HEK293 (cell line): ENCODE data around the gene API5.

Source experiments
- EGR2 ChIP-seq: fragments of 450-650 bp; formaldehyde crosslinking; IDR thresholded peaks from 2 replicates; pipeline ENCODE4 v1.5.1; 2016; ENCODE audit warnings: low read depth, missing biosample characterization, missing genetic modification characterization
- KLF9 ChIP-seq: fragments of 450-650 bp; formaldehyde crosslinking; IDR thresholded peaks from 2 replicates; pipeline ENCODE4 v1.5.1; 2016; ENCODE audit warnings: missing biosample characterization, missing genetic modification characterization, low read depth
- SP2 ChIP-seq: fragments of 450-650 bp; formaldehyde crosslinking; IDR thresholded peaks from 2 replicates; pipeline ENCODE4 v1.5.1; 2016; ENCODE audit warnings: missing biosample characterization, missing genetic modification characterization
- ZBTB17 ChIP-seq: fragments of 450-650 bp; formaldehyde crosslinking; IDR thresholded peaks from 2 replicates; pipeline ENCODE4 v1.5.1; 2016; ENCODE audit warnings: missing biosample characterization, missing genetic modification characterization
- ZEB2 ChIP-seq: fragments of 450-650 bp; formaldehyde crosslinking; IDR thresholded peaks from 2 replicates; pipeline ENCODE4 v1.5.1; 2016; ENCODE audit warnings: missing biosample characterization, missing genetic modification characterization
- ZNF132 ChIP-seq: fragments of 450-650 bp; formaldehyde crosslinking; IDR thresholded peaks from 2 replicates; pipeline ENCODE4 v1.5.1; 2017; ENCODE audit warnings: missing biosample characterization, missing genetic modification characterization, borderline replicate concordance
- ZNF175 ChIP-seq: fragments of 450-650 bp; formaldehyde crosslinking; IDR thresholded peaks from 2 replicates; pipeline ENCODE4 v1.5.1; 2016; ENCODE audit warnings: missing biosample characterization, missing genetic modification characterization
- ZNF292 ChIP-seq: fragments of 450-650 bp; formaldehyde crosslinking; IDR thresholded peaks from 2 replicates; pipeline ENCODE4 v1.5.1; 2016; ENCODE audit warnings: low read depth, missing biosample characterization, missing genetic modification characterization, borderline replicate concordance
- ZNF335 ChIP-seq: fragments of 450-650 bp; formaldehyde crosslinking; conservative IDR thresholded peaks from 2 replicates; pipeline ENCODE4 v1.5.1; 2016; ENCODE audit warnings: missing biosample characterization, missing genetic modification characterization
- ZNF37A ChIP-seq: fragments of 450-650 bp; IDR thresholded peaks from 2 replicates; pipeline ENCODE4 v1.5.1; 2018; ENCODE audit warnings: missing biosample characterization, missing genetic modification characterization
- ZNF391 ChIP-seq: fragments of 450-650 bp; formaldehyde crosslinking; IDR thresholded peaks from 2 replicates; pipeline ENCODE4 v1.5.1; 2016; ENCODE audit warnings: low read depth, missing biosample characterization, missing genetic modification characterization, borderline replicate concordance
- ZNF530 ChIP-seq: fragments of 450-650 bp; formaldehyde crosslinking; IDR thresholded peaks from 2 replicates; pipeline ENCODE4 v1.5.1; 2016; ENCODE audit warnings: low read depth, missing biosample characterization, missing genetic modification characterization
- ZNF544 ChIP-seq: fragments of 450-650 bp; formaldehyde crosslinking; IDR thresholded peaks from 2 replicates; pipeline ENCODE4 v1.5.0; 2017; ENCODE audit warnings: missing biosample characterization, missing genetic modification characterization
- ZNF561 ChIP-seq: fragments of 450-650 bp; IDR thresholded peaks from 2 replicates; pipeline ENCODE4 v1.5.1; 2018; ENCODE audit warnings: missing biosample characterization, missing genetic modification characterization, borderline replicate concordance
- ZNF585B ChIP-seq: fragments of 450-650 bp; formaldehyde crosslinking; IDR thresholded peaks from 2 replicates; pipeline ENCODE4 v1.5.1; 2016; ENCODE audit warnings: missing biosample characterization, missing genetic modification characterization
- ZNF600 ChIP-seq: fragments of 450-650 bp; formaldehyde crosslinking; IDR thresholded peaks from 2 replicates; pipeline ENCODE4 v1.5.1; 2016; ENCODE audit warnings: missing biosample characterization, missing genetic modification characterization
- ZNF621 ChIP-seq: fragments of 450-650 bp; formaldehyde crosslinking; IDR thresholded peaks from 2 replicates; pipeline ENCODE4 v1.5.1; 2017; ENCODE audit warnings: missing biosample characterization, missing genetic modification characterization
- ZNF658 ChIP-seq: fragments of 450-650 bp; formaldehyde crosslinking; IDR thresholded peaks from 2 replicates; pipeline ENCODE4; 2016; ENCODE audit warnings: missing biosample characterization, missing genetic modification characterization
- ZNF76 ChIP-seq: fragments of 450-650 bp; formaldehyde crosslinking; IDR thresholded peaks from 2 replicates; pipeline ENCODE4; 2016; ENCODE audit warnings: low read depth, missing biosample characterization, missing genetic modification characterization, borderline replicate concordance
- ZNF777 ChIP-seq: fragments of 450-650 bp; formaldehyde crosslinking; IDR thresholded peaks from 2 replicates; pipeline ENCODE4 v1.5.1; 2017; ENCODE audit warnings: missing biosample characterization, missing genetic modification characterization, borderline replicate concordance
- ZNF830 ChIP-seq: fragments of 450-650 bp; IDR thresholded peaks from 2 replicates; pipeline ENCODE4 v1.5.0; 2018; ENCODE audit warnings: missing biosample characterization, missing genetic modification characterization, low read depth, mild to moderate bottlenecking, moderate library complexity
- ZSCAN30 ChIP-seq: fragments of 450-650 bp; IDR thresholded peaks from 2 replicates; pipeline ENCODE4 v1.5.1; 2018; ENCODE audit warnings: missing biosample characterization, mild to moderate bottlenecking, missing genetic modification characterization, moderate library complexity
- ZXDB ChIP-seq: fragments of 450-650 bp; formaldehyde crosslinking; IDR thresholded peaks from 2 replicates; pipeline ENCODE4 v1.5.1; 2016; ENCODE audit warnings: missing biosample characterization, missing genetic modification characterization
- TF ChIP-seq, protein P1 (sequence below): fragments of 450-650 bp; formaldehyde crosslinking; conservative IDR thresholded peaks from 2 replicates; pipeline ENCODE4 v1.5.1; 2016; ENCODE audit warnings: low read depth, missing biosample characterization, missing genetic modification characterization
- TF ChIP-seq, protein P2 (sequence below): IDR thresholded peaks from 2 replicates; pipeline ENCODE4 v1.6.1; 2011; ENCODE audit warnings: mild to moderate bottlenecking, low read depth, low read length, borderline replicate concordance
- TF ChIP-seq, protein P3 (sequence below): fragments of 450-650 bp; formaldehyde crosslinking; IDR thresholded peaks from 2 replicates; pipeline ENCODE4 v1.5.1; 2017; ENCODE audit warnings: missing biosample characterization, missing genetic modification characterization
- TF ChIP-seq, protein P4 (sequence below): fragments of 450-650 bp; formaldehyde crosslinking; IDR thresholded peaks from 2 replicates; pipeline ENCODE4 v1.5.1; 2016; ENCODE audit warnings: missing biosample characterization, missing genetic modification characterization
- TF ChIP-seq, protein P5 (sequence below): fragments of 450-650 bp; formaldehyde crosslinking; IDR thresholded peaks from 2 replicates; pipeline ENCODE4 v1.5.1; 2016; ENCODE audit warnings: missing biosample characterization, missing genetic modification characterization
- TF ChIP-seq, protein P6 (sequence below): fragments of 450-650 bp; formaldehyde crosslinking; IDR thresholded peaks from 2 replicates; pipeline ENCODE4 v1.5.1; 2016; ENCODE audit warnings: missing biosample characterization, missing genetic modification characterization

Gene API5

DNA sequence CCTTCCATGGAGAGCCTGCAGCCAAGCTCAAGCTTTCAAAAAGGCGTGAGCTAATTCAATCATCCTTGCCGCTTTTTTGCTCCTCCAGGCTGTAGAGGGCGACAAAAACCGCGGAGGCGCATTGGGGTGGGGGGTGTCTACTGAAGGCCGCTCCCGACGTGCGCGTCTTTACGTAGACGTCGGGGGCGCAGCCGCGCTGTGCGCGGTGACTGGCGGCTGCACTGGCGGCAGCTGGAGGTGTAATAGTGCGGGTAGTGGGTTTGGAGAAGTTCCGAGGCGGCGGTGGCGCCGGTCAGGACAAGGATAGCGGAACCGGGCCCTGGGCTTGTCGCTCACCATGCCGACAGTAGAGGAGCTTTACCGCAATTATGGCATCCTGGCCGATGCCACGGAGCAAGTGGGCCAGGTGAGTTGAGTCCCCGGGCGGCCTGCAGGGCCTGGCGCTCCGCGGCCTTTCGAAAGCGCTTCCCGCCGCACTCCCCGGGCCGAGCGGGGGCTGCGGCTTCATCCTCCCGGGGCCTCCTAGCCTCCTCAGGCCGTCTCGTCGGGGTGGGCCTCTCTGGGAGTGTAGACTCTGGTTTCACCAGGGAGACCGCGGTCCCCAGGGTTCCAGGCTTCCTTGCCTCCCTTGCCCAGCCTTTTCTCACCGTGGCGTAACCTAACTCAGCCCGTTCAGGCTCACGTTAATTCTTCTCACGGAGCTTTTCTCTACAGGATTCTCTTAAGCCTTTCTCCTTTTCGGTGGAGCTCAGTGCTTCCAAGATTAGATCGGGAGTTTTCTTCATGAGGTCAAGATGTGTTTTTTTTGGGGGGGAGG lies at the start of gene API5 (continued):
- TF ChIP-seq, protein P1, sequence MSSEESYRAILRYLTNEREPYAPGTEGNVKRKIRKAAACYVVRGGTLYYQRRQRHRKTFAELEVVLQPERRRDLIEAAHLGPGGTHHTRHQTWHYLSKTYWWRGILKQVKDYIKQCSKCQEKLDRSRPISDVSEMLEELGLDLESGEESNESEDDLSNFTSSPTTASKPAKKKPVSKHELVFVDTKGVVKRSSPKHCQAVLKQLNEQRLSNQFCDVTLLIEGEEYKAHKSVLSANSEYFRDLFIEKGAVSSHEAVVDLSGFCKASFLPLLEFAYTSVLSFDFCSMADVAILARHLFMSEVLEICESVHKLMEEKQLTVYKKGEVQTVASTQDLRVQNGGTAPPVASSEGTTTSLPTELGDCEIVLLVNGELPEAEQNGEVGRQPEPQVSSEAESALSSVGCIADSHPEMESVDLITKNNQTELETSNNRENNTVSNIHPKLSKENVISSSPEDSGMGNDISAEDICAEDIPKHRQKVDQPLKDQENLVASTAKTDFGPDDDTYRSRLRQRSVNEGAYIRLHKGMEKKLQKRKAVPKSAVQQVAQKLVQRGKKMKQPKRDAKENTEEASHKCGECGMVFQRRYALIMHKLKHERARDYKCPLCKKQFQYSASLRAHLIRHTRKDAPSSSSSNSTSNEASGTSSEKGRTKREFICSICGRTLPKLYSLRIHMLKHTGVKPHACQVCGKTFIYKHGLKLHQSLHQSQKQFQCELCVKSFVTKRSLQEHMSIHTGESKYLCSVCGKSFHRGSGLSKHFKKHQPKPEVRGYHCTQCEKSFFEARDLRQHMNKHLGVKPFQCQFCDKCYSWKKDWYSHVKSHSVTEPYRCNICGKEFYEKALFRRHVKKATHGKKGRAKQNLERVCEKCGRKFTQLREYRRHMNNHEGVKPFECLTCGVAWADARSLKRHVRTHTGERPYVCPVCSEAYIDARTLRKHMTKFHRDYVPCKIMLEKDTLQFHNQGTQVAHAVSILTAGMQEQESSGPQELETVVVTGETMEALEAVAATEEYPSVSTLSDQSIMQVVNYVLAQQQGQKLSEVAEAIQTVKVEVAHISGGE (tag by site-specific recombination) = 0 out of 2 replicates have a peak, but pooled peaks have one; percentile 6
- TF ChIP-seq ZBTB17 (tag by site-specific recombination) (no peak), SP2 (tag by site-specific recombination) (peak; percentile 51), ZNF544 (tag by site-specific recombination) (no peak), ZNF561 (tag by site-specific recombination) (peak; percentile 53; the same call in 1 of the 2 replicates), ZNF621 (tag by site-specific recombination) (no peak), ZNF830 (tag by site-specific recombination) (no peak), ZEB2 (tag by site-specific recombination) (peak; percentile 46; the same call in 1 of the 2 replicates), ZNF76 (tag by site-specific recombination) (peak; percentile 59; the same call in 1 of the 2 replicates), ZNF175 (tag by site-specific recombination) (no peak), EGR2 (tag by site-specific recombination) (no peak), ZSCAN30 (peak; percentile 95), ZNF391 (tag by site-specific recombination) (no peak), ZNF530 (tag by site-specific recombination) (no peak), ZNF600 (tag by site-specific recombination) (peak; percentile 55), ZNF335 (tag by site-specific recombination) (peak; percentile 77), ZNF585B (tag by site-specific recombination) (no peak), ZNF658 (tag by site-specific recombination) (no peak), ZXDB (peak; percentile 73), ZNF132 (tag by site-specific recombination) (no peak), ZNF292 (tag by site-specific recombination) (no peak), KLF9 (tag by site-specific recombination) (0 out of 2 replicates have a peak, but pooled peaks have one; percentile 41), ZNF37A (no peak), ZNF777 (peak; percentile 95)
- TF ChIP-seq, protein P2, sequence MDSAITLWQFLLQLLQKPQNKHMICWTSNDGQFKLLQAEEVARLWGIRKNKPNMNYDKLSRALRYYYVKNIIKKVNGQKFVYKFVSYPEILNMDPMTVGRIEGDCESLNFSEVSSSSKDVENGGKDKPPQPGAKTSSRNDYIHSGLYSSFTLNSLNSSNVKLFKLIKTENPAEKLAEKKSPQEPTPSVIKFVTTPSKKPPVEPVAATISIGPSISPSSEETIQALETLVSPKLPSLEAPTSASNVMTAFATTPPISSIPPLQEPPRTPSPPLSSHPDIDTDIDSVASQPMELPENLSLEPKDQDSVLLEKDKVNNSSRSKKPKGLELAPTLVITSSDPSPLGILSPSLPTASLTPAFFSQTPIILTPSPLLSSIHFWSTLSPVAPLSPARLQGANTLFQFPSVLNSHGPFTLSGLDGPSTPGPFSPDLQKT = no peak
- TF ChIP-seq, protein P3, sequence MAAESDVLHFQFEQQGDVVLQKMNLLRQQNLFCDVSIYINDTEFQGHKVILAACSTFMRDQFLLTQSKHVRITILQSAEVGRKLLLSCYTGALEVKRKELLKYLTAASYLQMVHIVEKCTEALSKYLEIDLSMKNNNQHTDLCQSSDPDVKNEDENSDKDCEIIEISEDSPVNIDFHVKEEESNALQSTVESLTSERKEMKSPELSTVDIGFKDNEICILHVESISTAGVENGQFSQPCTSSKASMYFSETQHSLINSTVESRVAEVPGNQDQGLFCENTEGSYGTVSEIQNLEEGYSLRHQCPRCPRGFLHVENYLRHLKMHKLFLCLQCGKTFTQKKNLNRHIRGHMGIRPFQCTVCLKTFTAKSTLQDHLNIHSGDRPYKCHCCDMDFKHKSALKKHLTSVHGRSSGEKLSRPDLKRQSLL (tag by site-specific recombination) = no peak
- TF ChIP-seq, protein P4, sequence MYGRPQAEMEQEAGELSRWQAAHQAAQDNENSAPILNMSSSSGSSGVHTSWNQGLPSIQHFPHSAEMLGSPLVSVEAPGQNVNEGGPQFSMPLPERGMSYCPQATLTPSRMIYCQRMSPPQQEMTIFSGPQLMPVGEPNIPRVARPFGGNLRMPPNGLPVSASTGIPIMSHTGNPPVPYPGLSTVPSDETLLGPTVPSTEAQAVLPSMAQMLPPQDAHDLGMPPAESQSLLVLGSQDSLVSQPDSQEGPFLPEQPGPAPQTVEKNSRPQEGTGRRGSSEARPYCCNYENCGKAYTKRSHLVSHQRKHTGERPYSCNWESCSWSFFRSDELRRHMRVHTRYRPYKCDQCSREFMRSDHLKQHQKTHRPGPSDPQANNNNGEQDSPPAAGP = peak; percentile 75
- TF ChIP-seq, protein P5, sequence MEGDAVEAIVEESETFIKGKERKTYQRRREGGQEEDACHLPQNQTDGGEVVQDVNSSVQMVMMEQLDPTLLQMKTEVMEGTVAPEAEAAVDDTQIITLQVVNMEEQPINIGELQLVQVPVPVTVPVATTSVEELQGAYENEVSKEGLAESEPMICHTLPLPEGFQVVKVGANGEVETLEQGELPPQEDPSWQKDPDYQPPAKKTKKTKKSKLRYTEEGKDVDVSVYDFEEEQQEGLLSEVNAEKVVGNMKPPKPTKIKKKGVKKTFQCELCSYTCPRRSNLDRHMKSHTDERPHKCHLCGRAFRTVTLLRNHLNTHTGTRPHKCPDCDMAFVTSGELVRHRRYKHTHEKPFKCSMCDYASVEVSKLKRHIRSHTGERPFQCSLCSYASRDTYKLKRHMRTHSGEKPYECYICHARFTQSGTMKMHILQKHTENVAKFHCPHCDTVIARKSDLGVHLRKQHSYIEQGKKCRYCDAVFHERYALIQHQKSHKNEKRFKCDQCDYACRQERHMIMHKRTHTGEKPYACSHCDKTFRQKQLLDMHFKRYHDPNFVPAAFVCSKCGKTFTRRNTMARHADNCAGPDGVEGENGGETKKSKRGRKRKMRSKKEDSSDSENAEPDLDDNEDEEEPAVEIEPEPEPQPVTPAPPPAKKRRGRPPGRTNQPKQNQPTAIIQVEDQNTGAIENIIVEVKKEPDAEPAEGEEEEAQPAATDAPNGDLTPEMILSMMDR = peak; percentile 85
- TF ChIP-seq, protein P6, sequence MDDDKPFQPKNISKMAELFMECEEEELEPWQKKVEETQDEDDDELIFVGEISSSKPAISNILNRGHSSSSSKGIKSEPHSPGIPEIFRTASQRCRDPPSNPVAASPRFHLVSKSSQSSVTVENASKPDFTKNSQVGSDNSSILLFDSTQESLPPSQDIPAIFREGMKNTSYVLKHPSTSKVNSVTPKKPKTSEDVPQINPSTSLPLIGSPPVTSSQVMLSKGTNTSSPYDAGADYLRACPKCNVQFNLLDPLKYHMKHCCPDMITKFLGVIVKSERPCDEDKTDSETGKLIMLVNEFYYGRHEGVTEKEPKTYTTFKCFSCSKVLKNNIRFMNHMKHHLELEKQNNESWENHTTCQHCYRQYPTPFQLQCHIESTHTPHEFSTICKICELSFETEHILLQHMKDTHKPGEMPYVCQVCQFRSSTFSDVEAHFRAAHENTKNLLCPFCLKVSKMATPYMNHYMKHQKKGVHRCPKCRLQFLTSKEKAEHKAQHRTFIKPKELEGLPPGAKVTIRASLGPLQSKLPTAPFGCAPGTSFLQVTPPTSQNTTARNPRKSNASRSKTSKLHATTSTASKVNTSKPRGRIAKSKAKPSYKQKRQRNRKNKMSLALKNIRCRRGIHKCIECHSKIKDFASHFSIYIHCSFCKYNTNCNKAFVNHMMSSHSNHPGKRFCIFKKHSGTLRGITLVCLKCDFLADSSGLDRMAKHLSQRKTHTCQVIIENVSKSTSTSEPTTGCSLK (tag by site-specific recombination) = no peak
